Stimulated activated CD8-positive, alpha-beta memory T cell treated with anti-CD3 and anti-CD28 coated beads, Interleukin-4, amount 100 ng/mL, for 48 hours (primary cell): ENCODE measurements around the gene LFNG.
A peak's percentile ranks its signal among the peaks of the same experiment; 100 is the strongest.
"Not testable (repeated sequence)": the region's sequence is repeated elsewhere in the genome, so short reads cannot be mapped to it uniquely, and the experiment has no call there.

Experiments used
- DNase-seq: peaks from one replicate; pipeline ENCODE4 v3.0.0-alpha.2; 2020

LFNG gene

DNA sequence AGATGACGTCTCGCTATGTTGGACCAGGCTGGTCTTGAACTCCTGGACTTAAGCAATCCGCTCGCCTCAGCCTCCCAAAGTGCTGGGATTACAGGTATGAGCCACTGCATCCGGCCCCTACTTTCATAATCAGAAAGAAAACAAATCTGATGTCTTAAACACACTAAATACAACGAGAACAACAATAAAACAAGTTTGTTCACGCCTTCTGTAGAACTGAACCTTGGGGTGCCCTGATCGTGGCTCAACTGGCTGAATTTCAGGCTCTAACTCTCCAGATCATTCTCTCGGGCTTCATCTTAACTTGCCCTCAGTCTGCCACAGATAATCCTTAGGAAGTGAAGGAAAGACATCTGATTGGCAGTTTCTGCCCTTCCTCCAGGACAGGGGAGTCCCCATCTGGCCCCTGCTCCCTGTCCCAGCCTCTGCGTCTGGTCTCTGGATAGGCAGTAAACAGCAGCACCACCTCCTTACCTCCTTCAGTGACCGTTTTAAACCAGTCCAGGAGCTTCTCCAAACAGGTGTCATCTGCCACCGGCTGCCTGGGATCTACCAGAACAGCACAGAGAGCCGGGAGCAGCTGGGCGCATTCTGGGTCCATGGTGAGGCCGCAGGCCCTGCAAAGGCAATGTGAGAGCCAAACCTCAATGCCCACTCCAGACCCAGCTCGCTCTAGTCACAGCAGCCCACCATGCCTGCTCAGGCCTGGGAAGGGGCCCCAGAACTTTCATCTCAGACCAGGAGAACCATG, 34.4 kb downstream of the LFNG start:
- DNase-seq: no peak

DNA sequence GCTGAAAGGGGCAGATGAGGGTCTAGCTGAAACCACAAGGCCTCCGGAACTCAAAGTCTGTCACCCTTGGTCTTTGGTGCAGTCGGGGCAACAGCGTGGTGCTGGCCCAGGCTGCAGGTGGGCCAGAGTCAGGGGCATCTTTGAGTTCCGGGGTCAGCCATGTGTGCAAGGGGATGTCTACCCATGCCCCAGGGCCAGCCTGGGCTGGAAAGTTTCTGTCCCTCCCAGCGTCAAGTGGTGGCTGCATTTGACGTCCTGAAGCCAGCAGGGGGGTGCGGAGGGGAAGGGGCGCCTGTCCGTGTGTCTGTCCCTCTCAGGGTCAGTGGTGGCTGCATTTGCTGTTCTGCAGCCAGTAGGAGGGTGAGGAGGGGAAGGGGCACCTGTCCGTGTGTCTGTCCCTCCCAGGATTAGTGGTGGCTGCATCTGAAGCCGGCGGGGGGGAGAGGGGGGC, 35.1 kb downstream of the LFNG start:
- no peak for DNase-seq

DNA sequence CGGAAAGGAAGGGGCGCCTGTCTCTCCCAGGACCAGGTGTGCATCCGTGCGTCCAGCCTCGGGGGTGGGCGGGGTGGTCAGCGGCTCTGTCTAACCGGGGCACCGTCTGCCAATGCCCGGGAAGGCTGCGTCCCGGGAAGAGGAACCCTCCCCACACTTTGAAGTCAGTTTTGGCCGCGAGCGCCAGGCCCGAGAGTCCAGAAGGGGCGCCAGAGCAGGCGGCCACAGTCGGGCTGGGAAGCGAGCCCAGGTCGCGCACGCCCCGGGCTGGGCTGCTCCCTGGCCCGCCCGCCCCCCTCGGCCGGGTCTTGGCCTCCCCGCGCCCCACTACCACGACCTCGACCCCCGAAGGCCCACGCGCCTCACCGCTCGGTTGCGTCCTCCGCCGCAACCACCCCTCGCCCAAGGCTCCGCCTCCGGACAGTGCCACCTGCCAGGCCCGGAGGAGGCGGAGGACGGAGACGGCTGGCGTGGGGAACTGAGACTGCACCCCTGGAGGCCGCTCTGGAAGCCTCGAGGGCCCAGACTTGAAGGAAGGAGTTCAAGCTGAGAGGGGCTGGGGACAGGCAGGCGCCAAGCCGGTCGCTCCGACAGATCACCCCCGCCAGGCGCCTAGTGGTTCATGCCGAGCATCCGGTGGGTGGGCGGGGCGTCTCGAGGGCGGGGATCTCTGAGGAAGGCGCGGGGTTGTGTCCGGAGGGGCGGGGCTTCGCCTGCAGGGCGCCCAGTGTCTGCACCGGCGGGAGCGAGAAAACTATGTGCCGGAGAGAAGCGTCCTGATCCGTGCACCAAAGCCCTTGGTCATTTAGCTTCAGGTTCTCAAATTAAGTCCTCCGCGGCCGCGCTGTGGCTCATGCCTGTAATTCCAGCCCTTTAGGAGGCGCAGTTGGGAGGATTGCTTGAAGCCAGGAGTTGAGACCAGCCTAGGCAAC, 35.8 kb downstream of the LFNG start, which contains the start of gene BRAT1:
Gene BRAT1 (minus strand): TSS at position 404 of the 932 bp plus-strand sequence. CDS start 1,093 bp downstream, outside the sequence.
- peak; percentile 98 for DNase-seq

- DNase-seq: peak; percentile 95
These were observed 39.2 kb downstream of the LFNG start, which contains the start of gene IQCE for GRCh38 chr7:2558629-2559282. Gene IQCE (plus strand): TSS chr7:2558979. CDS start chr7:2559182, 203 bp downstream.

- DNase-seq: peak; percentile 55
These were observed 39.8 kb downstream of the LFNG start for GRCh38 chr7:2559283-2559950.

GRCh38 chr7:2563955-2564354, 44.4 kb downstream of the LFNG start:
- DNase-seq: not testable (repeated sequence)

- no peak for DNase-seq
These were observed 45.5 kb downstream of the LFNG start for GRCh38 chr7:2564970-2565540.

- DNase-seq: no peak
These were observed 46.8 kb downstream of the LFNG start for GRCh38 chr7:2566348-2566889.

DNA sequence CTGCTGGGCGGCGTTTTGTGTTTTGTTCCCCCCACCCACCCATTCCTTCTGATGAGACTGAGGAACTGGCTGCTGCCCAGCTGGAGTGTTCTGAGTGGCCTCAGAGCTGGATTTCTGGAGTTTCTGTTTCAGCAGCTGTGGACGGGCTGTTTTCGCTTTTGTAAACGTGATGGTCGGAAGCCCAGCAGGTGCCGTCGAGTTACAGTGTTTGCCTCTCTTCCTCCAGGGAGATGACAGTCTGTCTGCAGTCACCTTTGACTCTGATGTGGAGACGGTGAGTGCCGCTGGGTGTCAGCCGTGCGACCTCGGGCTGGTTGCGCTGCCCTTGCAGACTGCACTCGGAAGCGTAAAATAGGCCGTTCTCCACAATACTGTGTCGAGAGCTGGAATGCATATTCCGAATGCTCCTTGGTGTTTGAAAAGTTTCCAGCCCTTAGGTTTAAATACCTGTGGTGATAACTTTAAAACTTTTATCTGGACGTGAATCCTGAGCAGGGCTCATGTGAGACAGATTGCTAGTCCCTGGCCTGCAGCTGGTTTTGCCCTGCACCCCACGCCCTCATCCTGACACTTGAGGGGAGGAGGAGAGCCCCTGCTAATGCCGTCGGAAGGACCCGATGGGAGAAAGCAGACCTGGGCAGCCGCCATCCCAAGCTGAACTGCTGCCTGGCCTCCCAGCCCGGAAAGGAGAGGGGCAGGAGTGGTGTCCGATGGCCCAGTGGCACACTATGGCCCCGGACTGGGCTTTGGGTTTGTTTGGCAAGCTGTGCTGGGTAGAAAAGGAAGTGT, 47.5 kb downstream of the LFNG start:
- DNase-seq: no peak

DNA sequence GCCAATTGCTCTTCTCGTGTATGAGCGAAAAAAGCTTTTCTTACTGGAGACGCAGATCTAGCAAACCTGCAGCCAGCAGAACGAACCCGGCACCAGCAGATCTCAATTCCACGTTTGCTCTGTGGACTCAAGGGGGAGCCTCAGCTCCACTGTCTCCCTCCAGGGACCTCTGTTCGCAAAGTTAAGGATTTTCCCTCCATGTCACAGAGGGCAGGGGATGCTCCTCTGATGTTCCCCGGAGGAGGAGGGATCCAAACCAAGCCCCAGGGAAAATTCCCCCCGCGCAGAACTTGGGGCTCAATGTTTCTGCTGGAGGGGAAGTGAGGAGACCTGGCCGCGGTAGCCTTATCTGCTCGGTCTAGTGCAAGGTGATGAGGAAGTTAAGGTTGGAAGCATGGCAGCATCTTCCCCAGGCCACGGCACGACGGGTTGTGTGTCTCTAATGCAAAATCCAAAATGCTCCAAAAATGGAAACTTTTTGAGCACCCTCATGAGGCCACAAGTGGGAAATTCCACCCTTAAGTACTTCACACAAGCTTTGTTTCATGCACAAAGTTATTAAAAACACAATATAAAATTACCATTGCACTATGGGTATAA, 48.2 kb downstream of the LFNG start:
- DNase-seq: no peak

DNA sequence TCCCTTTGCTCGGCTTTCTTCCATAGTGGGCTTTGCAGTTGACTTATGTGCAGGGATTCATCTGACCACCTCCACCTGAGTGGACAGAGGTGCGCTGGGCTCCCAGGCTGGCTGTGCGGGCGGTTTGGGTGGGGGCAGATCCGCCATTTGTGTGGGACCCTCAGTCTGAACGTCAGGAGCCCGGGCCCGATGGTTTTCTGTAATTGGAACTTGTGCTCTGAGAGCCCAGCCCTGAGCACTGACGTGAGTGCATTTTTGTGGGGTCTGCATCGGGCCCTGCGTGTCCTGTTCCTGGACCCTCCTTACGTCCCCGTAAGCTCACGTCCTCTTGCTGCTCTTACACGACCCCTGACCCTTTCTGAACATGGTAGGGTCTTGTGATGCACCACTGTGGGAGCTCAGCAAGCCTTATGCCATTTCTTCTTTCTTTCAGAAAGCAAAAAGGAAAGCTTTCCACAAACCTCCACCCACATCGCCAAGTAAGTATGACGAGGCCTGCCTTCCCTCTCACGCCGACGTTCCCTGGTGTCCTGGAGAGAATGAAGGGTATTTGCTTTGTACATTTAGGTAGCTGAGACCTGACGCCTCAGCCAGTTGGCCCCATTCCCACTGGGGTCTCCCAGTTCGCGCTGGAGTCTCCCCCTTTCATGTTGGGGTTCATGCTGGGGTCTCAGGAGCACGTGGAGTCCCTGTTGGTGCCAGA, 49.1 kb downstream of the LFNG start:
- DNase-seq: no peak

- no peak for DNase-seq
These were observed 49.8 kb downstream of the LFNG start for GRCh38 chr7:2569421-2569820.

- no peak for DNase-seq
These were observed 50.4 kb downstream of the LFNG start for GRCh38 chr7:2570021-2570420.

DNA sequence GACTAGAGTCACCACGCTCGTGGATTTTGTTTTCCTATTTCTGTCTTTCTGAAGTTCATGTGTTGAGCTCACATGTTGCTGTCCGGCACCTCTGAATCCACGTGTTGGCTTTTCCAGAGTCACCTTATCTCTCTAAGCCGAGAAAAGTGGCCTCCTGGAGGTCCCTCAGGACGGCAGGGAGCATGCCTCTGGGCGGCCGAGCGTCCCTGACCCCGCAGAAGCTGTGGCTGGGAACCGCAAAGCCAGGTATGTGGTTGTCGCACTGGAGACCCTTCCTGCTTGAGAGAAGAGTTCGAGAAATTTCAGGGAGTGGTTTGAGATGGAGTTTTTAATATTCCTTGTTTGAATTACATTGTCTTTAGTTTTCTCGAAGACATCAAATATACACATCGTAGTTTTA, 51.8 kb downstream of the LFNG start:
- DNase-seq: no peak

DNA sequence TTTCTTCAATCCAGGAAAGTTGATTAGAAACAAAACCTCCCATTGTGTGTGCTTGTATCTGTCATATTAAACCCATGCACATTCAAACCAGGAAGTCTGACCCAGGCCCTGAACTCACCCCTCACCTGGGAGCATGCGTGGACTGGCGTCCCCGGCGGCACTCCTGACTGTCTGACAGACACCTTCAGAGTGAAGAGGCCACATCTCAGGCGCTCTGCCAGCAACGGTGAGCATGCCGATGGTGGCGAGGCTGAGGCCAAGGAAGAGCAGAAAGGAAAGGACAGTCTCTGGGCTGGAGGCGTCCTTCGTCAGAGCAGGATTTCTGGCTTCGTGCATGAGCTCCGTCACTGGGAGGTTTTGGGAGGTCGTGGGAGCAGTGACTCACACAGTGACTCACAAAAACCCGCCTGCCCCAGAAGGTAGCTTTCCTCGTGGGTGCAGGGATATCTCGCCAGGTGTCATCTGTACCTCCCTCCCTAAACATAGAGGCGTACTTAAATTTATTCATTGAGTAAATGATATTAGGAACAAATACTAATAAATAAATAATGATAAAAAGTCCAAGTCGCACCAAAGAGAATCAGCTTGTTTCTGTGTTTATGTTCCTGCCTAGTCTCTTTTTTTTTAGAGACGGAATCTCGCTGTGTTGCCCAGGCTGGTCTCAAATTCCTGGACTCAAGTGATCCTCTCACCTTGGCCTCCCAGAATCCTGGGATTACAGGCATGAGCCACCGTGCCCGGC, 52.7 kb downstream of the LFNG start:
- peak; percentile 37 for DNase-seq

DNA sequence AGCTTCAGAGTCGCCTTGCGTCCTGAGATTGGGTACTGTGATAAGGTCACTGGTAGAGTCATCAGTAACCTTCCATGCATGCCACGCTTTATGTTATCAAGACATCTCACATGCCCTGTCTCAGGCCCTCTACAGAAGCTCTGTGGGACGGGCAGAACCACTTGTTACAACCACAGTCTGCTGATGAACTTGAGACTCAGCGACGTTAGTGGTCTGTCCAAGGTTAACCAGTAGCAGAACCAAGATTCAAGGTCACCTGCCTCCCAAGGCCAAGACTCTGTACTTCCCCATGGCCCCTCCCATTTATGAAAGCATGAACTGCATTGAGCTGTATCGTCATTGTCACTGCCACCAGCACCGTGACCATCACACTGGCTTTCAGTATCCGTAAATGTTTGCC, 54.2 kb downstream of the LFNG start:
- DNase-seq: no peak

- DNase-seq: no peak
These were observed 55.6 kb downstream of the LFNG start for GRCh38 chr7:2575046-2575732.

DNA sequence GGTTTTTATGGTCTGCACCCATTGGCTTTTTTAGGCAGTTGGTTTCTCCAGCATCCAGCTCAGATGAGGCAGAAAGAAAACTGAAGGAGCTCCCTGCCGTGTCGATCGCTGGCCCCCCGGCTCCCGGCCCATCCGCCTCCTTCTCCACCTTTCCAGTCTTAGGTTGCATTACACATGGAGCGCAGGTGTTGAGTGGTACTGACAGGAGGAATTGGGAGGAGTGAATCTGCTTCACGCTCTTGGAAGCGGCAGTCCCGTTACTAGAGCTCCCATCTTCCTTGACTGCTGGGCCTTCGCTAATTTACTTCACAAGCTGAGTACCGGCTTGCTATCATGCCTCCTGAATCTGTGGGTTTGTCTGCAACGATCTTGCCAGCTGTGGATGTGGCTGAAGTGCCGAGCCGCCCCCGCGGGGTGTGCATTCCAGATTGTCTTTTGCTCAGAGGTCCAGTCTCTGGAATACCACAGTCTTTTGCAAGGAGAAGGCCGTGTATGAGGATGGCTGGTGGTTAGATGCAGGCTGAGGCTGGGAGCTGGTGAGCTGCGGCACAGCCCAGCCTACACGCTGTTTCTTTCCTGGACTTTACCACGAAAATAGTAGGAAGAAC, 56.3 kb downstream of the LFNG start:
- DNase-seq: no peak
